ENCODE measurements around the gene TMEM254.
"Not testable (repeated sequence)": the region's sequence is repeated elsewhere in the genome, so short reads cannot be mapped to it uniquely, and the experiment has no call there.

TMEM254 gene

GRCh38 chr10:80077869-80078447 is 507 bp upstream of the TMEM254 start:
- no peak for DNase-seq

- DNase-seq = no peak
Measured at GRCh38 chr10:80079312-80079719, 851 bp downstream of the TMEM254 start.

DNA sequence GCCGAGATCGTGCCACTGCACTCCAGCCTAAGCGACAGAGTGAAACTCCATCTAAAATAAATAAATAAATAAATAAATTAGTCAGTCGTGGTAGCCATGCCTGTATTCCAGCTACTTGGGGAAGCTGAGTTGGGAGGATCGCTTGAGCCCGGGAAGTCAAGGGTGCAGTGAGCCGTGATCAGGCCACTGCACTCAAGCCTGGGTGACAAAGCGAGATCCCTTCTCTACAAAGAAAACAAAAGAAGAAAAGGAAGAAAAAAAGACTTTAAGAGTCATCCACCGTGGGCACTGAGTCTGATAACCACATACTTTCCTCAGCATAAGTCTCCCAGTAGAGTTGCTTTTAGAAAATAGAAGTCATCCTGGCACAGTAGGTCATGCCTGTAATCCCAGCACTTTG is 2.6 kb downstream of the TMEM254 start:
- DNase-seq = no peak

- no peak for DNase-seq
Measured at GRCh38 chr10:80081801-80082750, 3.6 kb downstream of the TMEM254 start.

DNA sequence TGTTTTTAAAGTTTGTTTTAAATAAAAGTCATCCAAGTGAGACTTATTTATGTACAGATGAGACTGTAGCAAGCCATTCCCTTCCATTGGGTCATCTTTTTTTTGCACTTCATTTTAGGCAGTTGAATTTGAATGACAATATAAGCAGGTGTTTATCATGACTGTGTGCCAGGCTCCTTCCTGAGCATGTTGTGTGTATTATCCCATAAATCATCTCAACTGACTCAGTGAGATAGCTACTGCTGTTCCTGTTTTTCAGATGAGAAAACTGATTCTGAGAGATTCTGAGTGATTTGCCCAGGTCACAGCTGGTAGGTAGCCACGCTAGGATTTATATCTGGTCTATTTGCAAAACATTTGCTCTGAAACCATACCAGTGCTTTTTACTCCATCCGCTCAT is 11.7 kb downstream of the TMEM254 start:
- peak; percentile 16 for DNase-seq

GRCh38 chr10:80094231-80094630 is 15.8 kb downstream of the TMEM254 start:
- DNase-seq = no peak

DNA sequence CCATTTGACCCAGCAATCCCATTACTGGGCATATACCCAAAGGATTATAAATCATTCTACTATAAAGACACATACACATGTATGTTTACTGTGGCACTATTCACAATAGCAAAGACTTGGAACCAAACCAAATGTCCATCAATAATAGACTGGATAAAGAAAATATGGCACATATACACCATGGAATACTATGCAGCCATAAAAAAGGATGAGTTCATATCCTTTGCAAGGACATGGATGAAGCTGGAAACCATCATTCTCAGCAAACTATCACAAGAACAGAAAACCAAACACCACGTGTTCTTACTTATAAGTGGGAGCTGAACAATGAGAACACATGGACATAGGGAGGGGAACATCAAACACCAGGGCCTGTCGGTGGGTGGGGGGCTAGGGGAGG is 19.8 kb downstream of the TMEM254 start:
- not testable (repeated sequence) for DNase-seq

DNA sequence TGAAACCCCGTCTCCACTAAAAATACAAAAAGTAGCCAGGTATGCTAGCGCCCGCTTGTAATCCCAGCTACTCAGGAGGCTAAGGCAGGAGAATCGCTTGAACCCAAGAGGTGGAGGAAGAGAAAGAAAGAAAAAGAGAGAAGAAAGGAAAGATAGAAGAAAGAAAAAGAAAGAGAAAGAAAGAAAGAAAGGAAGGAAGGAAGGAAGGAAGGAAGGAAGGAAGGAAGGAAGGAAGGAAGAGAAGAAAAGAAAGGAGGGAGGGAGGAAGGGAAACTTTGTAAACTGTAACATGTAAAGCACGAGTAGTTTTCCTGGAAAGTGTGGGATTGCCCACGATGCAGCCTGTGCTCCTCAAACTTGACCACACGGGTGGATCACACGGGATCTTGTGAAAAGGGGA is 20.8 kb downstream of the TMEM254 start:
- DNase-seq = not testable (repeated sequence)

DNA sequence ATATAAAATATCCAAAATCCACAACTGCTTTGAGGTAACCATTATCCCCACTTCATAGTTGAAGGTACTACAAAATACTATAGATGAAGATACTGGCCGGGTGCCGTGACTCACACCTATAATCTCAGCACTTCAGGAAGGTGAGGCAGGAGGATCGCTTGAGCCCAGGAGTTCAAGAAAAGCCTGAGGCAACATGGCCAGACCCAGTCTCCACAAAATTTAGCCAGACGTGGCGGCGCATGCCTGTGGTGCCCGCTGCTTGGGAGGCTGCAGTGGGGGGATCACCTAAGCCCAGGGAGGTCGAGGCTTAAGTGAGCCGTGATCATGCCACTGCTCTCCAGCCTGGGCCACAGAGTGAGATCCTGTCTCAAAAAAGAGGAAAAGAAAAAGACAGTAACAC is 21.7 kb downstream of the TMEM254 start:
- DNase-seq = no peak

DNA sequence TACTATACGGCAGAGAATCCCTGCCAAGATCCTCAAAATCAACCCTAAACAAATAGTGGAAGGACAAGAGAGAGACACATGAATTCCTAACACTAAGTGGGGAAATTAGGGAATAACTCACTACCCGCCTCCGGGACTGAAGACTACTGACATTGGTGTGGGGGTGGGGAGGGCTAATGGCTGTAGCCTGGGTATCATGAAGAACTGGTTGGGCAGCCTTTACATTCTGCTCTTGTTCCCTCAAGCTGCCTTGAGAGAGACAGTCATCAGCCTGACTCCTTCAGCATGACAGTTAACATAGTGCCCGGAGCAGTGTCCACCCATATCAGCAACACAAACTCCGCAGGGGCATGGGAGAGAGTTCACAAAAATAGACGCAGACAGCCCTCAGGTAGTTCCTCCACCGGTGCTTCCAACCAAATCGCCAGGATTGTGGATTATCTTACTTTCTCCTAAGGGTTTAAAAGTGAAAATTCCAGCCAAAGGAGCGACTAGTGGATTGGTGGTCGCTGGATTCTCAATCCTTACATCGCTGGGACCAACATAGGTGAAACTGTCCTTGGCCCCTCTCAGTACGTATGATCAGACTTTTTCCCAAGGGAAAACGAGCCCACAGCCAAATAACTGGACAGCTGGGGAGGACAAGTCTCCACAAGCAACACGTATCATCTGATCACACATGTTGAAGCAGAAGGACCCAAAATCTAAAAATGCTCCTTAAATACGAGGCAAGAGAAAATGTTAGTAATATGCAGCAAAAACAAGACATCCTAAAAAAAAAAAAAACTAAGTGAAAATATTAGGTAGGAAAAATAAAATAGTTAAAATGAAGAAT is 22.6 kb downstream of the TMEM254 start:
- DNase-seq = no peak

- no peak for DNase-seq
Measured at GRCh38 chr10:80104066-80104926, 25.8 kb downstream of the TMEM254 start.

DNA sequence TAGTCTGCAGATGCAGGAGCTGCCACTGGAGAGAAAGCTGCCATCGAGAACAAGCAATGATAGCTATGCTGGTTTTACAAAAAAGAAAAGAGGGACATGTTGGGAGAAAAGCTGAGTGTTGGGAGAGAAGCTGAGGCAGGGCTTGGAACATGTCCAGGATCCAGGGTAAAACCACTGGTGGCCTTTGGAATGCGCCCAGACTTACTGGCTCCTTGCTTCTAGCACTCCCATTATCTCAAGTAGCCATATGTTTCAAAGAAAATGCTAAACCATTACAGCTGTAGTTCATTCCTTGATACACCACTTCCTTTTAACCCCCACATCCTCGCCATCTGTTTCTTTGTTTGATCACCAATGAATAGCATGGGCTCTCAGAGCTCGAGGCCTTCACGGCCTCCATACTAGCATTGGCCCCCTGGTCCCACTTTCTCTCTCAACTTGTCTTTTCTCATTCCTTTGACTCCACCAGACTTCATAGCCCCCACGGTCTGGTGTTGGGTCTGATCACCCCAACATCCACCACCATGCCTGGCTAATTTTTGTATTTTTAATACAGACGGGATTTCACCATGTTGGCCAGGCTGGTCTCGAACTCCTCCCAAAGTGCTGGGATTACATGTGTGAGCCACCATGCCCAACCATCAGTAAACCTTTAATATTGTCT is 30.2 kb downstream of the TMEM254 start:
- DNase-seq = no peak

- no peak for DNase-seq
Measured at GRCh38 chr10:80110986-80111385, 32.5 kb downstream of the TMEM254 start.

DNA sequence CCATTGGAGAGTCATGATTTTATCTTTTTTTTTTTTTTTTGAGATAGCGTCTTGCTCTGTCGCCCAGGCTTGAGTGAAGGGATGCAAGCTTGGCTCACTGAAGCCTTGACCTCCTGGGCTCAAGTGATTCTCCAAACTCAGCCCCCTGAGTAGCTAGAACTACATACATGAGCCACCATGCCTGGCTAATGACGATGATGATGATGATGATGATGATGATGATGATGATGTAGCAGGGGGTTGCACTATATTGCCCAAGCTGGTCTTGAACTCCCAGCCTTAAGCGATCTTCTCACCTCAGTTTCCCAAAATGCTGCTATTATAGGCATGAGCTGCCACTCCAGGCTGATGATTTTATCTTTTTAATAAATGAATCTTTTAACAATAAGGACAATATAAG is 40.2 kb downstream of the TMEM254 start:
- DNase-seq = no peak

- DNase-seq = no peak
Measured at GRCh38 chr10:80122110-80122710, 43.7 kb downstream of the TMEM254 start.

- DNase-seq = no peak
Measured at GRCh38 chr10:80122746-80123145, 44.3 kb downstream of the TMEM254 start.

DNA sequence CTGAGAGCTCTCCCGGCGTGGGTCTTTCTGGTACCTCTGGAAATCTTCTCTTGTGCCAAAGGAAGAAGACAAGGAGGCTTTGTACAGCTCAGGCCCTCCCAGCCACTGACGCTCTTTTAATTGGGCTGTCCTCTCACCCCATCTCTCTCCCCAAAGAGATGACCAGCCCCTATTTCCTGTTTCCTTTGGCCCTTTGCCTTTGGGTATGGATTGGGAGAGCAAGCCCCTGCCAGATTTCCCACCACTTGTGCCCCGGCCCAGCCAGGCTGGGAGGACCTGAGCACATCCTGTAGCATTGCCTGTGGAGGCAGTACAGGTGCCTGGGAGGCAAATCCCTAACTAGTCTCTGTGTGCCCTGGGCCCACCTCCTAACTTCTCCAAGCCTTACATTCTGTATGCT is 48.4 kb downstream of the TMEM254 start:
- no peak for DNase-seq

GRCh38 chr10:80131499-80131901 is 53.0 kb downstream of the TMEM254 start:
- no peak for DNase-seq

GRCh38 chr10:80132299-80133139 is 54.1 kb downstream of the TMEM254 start, which contains the start of gene PLAC9:
Gene PLAC9 (plus strand): TSS chr10:80132730. CDS start chr10:80132763, 33 bp downstream.
- no peak for DNase-seq

DNA sequence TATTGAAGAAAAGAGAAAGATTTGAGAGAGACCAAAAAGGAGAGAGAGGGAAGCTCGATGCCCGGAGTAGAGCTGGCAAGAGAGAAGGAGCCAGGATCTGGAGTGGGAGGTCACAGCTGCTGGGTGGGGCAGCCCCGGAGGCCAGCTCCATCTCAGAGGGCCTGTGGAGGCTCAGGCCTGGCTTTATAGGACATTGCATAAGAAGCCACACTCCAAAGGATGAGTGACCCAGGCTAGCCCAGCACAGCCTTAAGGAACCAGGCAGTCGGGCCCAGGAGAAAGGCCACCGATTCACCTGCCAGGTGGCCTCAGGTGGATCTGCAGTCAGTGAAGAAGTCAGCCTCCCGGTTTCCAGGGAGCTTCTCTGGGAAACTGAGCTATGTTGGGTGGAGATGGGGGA is 54.7 kb downstream of the TMEM254 start:
- no peak for DNase-seq

Data from NCI-H1092 (cell line).